ENCODE measurements around the gene NDUFAF3. TPM values are rescaled to one million over a fixed set of nuclear protein-coding genes. Genes with fewer than 3 reads are reported as not detected.

Gene NDUFAF3
- total and polyA plus RNA-seq, 2 experiments from 2014 or later: 49.9 to 118 TPM

DNA sequence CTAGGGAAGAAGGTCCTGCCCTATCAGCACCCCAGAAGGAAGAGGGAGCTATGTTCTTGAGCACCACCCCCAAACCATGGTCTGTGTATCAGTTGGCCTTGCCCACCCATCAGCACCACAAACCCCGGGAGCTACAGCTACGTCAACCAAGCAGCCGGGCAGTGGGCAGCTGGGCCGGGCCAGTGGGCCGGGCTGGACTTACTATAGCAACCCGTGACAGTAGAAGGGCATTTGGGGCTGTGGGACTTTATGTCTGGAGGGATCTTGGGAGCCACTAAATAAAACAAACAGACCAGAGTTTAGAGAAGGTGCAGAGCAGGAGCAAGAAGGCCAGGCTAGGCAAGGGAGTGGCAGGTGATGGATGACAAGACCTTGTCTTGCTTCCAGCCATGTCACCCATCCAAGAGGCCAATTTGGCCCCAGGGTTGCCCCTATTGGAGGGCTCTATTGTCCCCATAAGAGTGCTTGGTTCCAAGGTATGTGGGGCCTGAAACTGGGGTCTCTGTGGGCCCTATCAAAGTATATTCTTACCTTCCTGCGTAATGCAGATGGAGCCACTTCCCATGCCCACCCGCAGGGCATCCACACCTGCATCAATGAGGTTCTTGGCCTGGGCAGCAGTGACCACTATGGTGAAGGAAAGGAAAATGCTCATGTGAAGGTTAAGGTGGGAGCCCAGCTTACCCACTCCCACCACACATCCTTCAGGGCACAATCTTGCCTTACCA is 4.0 kb downstream of the NDUFAF3 start:
- peaks cover 39% of the 10 kb centered on the region for H3K36me3 ChIP-seq (ENCODE audit: insufficient read depth)
- H3K4me2 ChIP-seq: no peak overlapping the region
- no peaks in the 10 kb centered on the region for H3K27me3 ChIP-seq (ENCODE audit: insufficient read depth)
- H2AFZ ChIP-seq: no peak overlapping the region
- H3K9me2 ChIP-seq (ENCODE audit: insufficient read depth): no peaks in the 10 kb centered on the region
- DNase-seq (ENCODE audit: low spot score): no peak
- peaks cover 16% of the 10 kb centered on the region; the same call in 1 of the 2 replicates for H3K4me1 ChIP-seq (ENCODE audit: insufficient read depth)
- H3K27ac ChIP-seq (ENCODE audit: low read depth): no peak overlapping the region
- no peak overlapping the region; the same call in 2 of the 3 replicates for H3K4me3 Mint-ChIP-seq
- peaks cover 48% of the 10 kb centered on the region for H3F3A ChIP-seq (replicated peaks; ENCODE audit: low read depth)
- H3K79me2 ChIP-seq (replicated peaks; ENCODE audit: insufficient read depth): peaks cover 32% of the 10 kb centered on the region
- H3K4me3 ChIP-seq: no peak overlapping the region
- ATAC-seq: no peak
- H3K27me3 Mint-ChIP-seq (ENCODE audit: insufficient read depth, low read depth, poor library complexity): peaks cover 39% of the 10 kb centered on the region
- peaks cover 25% of the 10 kb centered on the region for H4K20me1 ChIP-seq (replicated peaks; ENCODE audit: insufficient read depth)
- peaks cover 28% of the 10 kb centered on the region for H3K4me1 Mint-ChIP-seq
- H3K27ac Mint-ChIP-seq: no peak overlapping the region
- H3K9me3 Mint-ChIP-seq: no peaks in the 10 kb centered on the region; the same call in 1 of the 3 replicates
- H3K36me3 Mint-ChIP-seq (ENCODE audit: low read depth): peaks cover 79% of the 10 kb centered on the region
- TF ChIP-seq POLR2AphosphoS5 (IDR thresholded peaks at IDR 0.05; ENCODE audit: low read depth) (peak; percentile 35; the same call in 1 of the 2 replicates), JUNB (IDR thresholded peaks at IDR 0.05; ENCODE audit: unreplicated experiment) (no peak), STAT1 (IDR thresholded peaks at IDR 0.05; ENCODE audit: unreplicated experiment) (no peak)

DNA sequence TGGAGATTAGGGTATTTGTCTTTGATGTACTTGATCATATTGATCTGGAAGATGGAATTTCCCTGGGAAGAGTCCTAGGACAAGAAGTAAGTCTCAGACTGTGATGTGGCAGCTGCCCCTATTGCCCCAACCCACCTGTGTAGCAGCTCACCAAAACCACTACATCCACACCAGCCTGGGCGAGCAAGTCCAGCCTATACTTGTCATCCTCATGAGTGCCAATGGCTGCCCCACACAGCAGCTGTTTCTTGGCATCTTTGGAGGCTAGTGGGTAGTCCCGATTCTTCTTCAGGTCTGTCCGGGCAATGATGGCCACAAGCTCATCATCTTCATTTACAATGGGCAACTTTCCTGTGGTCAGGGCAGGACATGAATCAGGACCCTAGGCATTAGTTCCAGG is 4.6 kb downstream of the NDUFAF3 start:
- Histone ChIP-seq H3K36me3 (ENCODE audit: insufficient read depth) (peaks cover 44% of the 10 kb centered on the region), H3K4me3 (no peak overlapping the region), H4K20me1 (replicated peaks; ENCODE audit: insufficient read depth) (peaks cover 25% of the 10 kb centered on the region), H2AFZ (no peak overlapping the region), H3K4me2 (no peak overlapping the region), H3K9me2 (ENCODE audit: insufficient read depth) (no peaks in the 10 kb centered on the region), H3K4me1 (ENCODE audit: insufficient read depth) (peaks cover 16% of the 10 kb centered on the region; the same call in 1 of the 2 replicates), H3K79me2 (replicated peaks; ENCODE audit: insufficient read depth) (peaks cover 32% of the 10 kb centered on the region), H3K27ac (ENCODE audit: low read depth) (no peak overlapping the region), H3K27me3 (ENCODE audit: insufficient read depth) (no peaks in the 10 kb centered on the region), H3F3A (replicated peaks; ENCODE audit: low read depth) (peaks cover 53% of the 10 kb centered on the region)
- Mint-ChIP-seq H3K4me3 (no peak overlapping the region), H3K27ac (no peak overlapping the region), H3K36me3 (ENCODE audit: low read depth) (peaks cover 84% of the 10 kb centered on the region), H3K27me3 (ENCODE audit: insufficient read depth, low read depth, poor library complexity) (peaks cover 35% of the 10 kb centered on the region), H3K4me1 (peaks cover 28% of the 10 kb centered on the region), H3K9me3 (no peaks in the 10 kb centered on the region; the same call in 1 of the 3 replicates)
- ATAC-seq (no peak), DNase-seq (ENCODE audit: low spot score) (no peak)
- no peak for TF ChIP-seq EZH2phosphoT487 (IDR thresholded peaks at IDR 0.05; ENCODE audit: unreplicated experiment)
- TF ChIP-seq JUNB (IDR thresholded peaks at IDR 0.05; ENCODE audit: unreplicated experiment): no peak
- TF ChIP-seq, protein P1, sequence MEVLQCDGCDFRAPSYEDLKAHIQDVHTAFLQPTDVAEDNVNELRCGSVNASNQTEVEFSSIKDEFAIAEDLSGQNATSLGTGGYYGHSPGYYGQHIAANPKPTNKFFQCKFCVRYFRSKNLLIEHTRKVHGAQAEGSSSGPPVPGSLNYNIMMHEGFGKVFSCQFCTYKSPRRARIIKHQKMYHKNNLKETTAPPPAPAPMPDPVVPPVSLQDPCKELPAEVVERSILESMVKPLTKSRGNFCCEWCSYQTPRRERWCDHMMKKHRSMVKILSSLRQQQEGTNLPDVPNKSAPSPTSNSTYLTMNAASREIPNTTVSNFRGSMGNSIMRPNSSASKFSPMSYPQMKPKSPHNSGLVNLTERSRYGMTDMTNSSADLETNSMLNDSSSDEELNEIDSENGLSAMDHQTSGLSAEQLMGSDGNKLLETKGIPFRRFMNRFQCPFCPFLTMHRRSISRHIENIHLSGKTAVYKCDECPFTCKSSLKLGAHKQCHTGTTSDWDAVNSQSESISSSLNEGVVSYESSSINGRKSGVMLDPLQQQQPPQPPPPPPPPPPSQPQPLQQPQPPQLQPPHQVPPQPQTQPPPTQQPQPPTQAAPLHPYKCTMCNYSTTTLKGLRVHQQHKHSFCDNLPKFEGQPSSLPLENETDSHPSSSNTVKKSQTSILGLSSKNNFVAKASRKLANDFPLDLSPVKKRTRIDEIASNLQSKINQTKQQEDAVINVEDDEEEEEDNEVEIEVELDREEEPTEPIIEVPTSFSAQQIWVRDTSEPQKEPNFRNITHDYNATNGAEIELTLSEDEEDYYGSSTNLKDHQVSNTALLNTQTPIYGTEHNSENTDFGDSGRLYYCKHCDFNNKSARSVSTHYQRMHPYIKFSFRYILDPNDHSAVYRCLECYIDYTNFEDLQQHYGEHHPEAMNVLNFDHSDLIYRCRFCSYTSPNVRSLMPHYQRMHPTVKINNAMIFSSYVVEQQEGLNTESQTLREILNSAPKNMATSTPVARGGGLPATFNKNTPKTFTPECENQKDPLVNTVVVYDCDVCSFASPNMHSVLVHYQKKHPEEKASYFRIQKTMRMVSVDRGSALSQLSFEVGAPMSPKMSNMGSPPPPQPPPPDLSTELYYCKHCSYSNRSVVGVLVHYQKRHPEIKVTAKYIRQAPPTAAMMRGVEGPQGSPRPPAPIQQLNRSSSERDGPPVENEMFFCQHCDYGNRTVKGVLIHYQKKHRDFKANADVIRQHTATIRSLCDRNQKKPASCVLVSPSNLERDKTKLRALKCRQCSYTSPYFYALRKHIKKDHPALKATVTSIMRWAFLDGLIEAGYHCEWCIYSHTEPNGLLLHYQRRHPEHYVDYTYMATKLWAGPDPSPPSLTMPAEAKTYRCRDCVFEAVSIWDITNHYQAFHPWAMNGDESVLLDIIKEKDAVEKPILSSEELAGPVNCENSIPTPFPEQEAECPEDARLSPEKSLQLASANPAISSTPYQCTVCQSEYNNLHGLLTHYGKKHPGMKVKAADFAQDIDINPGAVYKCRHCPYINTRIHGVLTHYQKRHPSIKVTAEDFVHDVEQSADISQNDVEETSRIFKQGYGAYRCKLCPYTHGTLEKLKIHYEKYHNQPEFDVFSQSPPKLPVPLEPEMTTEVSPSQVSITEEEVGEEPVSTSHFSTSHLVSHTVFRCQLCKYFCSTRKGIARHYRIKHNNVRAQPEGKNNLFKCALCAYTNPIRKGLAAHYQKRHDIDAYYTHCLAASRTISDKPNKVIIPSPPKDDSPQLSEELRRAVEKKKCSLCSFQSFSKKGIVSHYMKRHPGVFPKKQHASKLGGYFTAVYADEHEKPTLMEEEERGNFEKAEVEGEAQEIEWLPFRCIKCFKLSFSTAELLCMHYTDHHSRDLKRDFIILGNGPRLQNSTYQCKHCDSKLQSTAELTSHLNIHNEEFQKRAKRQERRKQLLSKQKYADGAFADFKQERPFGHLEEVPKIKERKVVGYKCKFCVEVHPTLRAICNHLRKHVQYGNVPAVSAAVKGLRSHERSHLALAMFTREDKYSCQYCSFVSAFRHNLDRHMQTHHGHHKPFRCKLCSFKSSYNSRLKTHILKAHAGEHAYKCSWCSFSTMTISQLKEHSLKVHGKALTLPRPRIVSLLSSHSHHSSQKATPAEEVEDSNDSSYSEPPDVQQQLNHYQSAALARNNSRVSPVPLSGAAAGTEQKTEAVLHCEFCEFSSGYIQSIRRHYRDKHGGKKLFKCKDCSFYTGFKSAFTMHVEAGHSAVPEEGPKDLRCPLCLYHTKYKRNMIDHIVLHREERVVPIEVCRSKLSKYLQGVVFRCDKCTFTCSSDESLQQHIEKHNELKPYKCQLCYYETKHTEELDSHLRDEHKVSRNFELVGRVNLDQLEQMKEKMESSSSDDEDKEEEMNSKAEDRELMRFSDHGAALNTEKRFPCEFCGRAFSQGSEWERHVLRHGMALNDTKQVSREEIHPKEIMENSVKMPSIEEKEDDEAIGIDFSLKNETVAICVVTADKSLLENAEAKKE (CRISPR knock-in tag; IDR thresholded peaks at IDR 0.05): no peak
- TF ChIP-seq ZNF114 (CRISPR knock-in tag; IDR thresholded peaks at IDR 0.05): no peak
- 0 out of 2 replicates have a peak, but pooled peaks have one; percentile 12 for TF ChIP-seq POLR2AphosphoS5 (IDR thresholded peaks at IDR 0.05; ENCODE audit: low read depth)
- TF ChIP-seq NANOG (IDR thresholded peaks at IDR 0.05; ENCODE audit: borderline replicate concordance): no peak
- TF ChIP-seq, protein P2, sequence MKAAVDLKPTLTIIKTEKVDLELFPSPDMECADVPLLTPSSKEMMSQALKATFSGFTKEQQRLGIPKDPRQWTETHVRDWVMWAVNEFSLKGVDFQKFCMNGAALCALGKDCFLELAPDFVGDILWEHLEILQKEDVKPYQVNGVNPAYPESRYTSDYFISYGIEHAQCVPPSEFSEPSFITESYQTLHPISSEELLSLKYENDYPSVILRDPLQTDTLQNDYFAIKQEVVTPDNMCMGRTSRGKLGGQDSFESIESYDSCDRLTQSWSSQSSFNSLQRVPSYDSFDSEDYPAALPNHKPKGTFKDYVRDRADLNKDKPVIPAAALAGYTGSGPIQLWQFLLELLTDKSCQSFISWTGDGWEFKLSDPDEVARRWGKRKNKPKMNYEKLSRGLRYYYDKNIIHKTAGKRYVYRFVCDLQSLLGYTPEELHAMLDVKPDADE (IDR thresholded peaks at IDR 0.05): no peak
- TF ChIP-seq, protein P3, sequence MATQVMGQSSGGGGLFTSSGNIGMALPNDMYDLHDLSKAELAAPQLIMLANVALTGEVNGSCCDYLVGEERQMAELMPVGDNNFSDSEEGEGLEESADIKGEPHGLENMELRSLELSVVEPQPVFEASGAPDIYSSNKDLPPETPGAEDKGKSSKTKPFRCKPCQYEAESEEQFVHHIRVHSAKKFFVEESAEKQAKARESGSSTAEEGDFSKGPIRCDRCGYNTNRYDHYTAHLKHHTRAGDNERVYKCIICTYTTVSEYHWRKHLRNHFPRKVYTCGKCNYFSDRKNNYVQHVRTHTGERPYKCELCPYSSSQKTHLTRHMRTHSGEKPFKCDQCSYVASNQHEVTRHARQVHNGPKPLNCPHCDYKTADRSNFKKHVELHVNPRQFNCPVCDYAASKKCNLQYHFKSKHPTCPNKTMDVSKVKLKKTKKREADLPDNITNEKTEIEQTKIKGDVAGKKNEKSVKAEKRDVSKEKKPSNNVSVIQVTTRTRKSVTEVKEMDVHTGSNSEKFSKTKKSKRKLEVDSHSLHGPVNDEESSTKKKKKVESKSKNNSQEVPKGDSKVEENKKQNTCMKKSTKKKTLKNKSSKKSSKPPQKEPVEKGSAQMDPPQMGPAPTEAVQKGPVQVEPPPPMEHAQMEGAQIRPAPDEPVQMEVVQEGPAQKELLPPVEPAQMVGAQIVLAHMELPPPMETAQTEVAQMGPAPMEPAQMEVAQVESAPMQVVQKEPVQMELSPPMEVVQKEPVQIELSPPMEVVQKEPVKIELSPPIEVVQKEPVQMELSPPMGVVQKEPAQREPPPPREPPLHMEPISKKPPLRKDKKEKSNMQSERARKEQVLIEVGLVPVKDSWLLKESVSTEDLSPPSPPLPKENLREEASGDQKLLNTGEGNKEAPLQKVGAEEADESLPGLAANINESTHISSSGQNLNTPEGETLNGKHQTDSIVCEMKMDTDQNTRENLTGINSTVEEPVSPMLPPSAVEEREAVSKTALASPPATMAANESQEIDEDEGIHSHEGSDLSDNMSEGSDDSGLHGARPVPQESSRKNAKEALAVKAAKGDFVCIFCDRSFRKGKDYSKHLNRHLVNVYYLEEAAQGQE (IDR thresholded peaks at IDR 0.05; ENCODE audit: unreplicated experiment): no peak
